Keratinocyte (primary cell): ENCODE measurements around the gene NCLN. TPM values are rescaled to one million over a fixed set of nuclear protein-coding genes. Genes with fewer than 3 reads are reported as not detected.

Source experiments
- DNase-seq: peaks from one replicate; pipeline ENCODE4 v3.0.0-alpha.2; 2011; ENCODE audit warnings: low read depth, missing footprints, low spot score
- FAIRE-seq: peaks from 2 replicates; lab custom pipeline; 2011; peaks lifted over from hg19 to GRCh38; lab: Jason Lieb, UNC
- H2AFZ ChIP-seq: 2 replicates; pipeline ENCODE4 v1.6.0; 2012; ENCODE audit warnings: low read length, control low read depth, inconsistent platforms; ENCODE audit not compliant: control insufficient read depth
- H3K27ac ChIP-seq: 2 replicates; pipeline ENCODE4 v1.5.1; 2011; ENCODE audit warnings: low read length; ENCODE audit not compliant: control insufficient read depth, insufficient read depth
- H3K27me3 ChIP-seq: 3 replicates; pipeline ENCODE4 v1.6.0; 2011; ENCODE audit warnings: low read length; ENCODE audit not compliant: control insufficient read depth, insufficient read depth; ENCODE audit errors: extremely low read depth
- H3K36me3 ChIP-seq, 2 experiments: 2 replicates in 1 of 2; 3 replicates in 1 of 2; pipeline ENCODE4 v1.5.1; 2011; ENCODE audit warnings: low read length in 2 of 2, mild to moderate bottlenecking in 1 of 2; ENCODE audit not compliant: control insufficient read depth in 2 of 2, insufficient read depth in 2 of 2; ENCODE audit errors: extremely low read depth in 1 of 2
- H3K4me1 ChIP-seq: 3 replicates; pipeline ENCODE4 v1.5.1; 2011; ENCODE audit warnings: low read length; ENCODE audit not compliant: control insufficient read depth, insufficient read depth; ENCODE audit errors: extremely low read depth
- H3K4me2 ChIP-seq: 3 replicates; pipeline ENCODE4 v1.6.0; 2011; ENCODE audit warnings: low read depth, low read length; ENCODE audit not compliant: control insufficient read depth, insufficient read depth; ENCODE audit errors: extremely low read depth
- H3K4me3 ChIP-seq, 3 experiments: fragments of 200-600 bp in 1 of 3; sonication (generic) in 1 of 3; 2 replicates in 2 of 3; 3 replicates in 1 of 3; pipeline ENCODE4 v1.5.1; 2011 to 2016; ENCODE audit warnings: low read length in 3 of 3, mild to moderate bottlenecking in 3 of 3, control low read depth in 2 of 3, inconsistent platforms in 1 of 3, low read depth in 1 of 3, mixed read lengths in 1 of 3, mixed run types in 1 of 3, moderate library complexity in 1 of 3; ENCODE audit not compliant: control insufficient read depth in 2 of 3, insufficient read depth in 2 of 3; ENCODE audit errors: extremely low read depth in 1 of 3
- H3K79me2 ChIP-seq: 2 replicates; pipeline ENCODE4 v1.6.0; 2012; ENCODE audit warnings: low read length; ENCODE audit not compliant: control insufficient read depth, insufficient read depth
- H3K9ac ChIP-seq: 3 replicates; pipeline ENCODE4 v1.6.0; 2011; ENCODE audit warnings: low read length; ENCODE audit not compliant: control insufficient read depth, insufficient read depth; ENCODE audit errors: extremely low read depth
- H3K9me1 ChIP-seq: 3 replicates; pipeline ENCODE4 v1.6.0; 2011; ENCODE audit warnings: low read length; ENCODE audit not compliant: control insufficient read depth, insufficient read depth; ENCODE audit errors: extremely low read depth
- H3K9me3 ChIP-seq: 2 replicates; pipeline ENCODE4 v1.5.1; 2012; ENCODE audit warnings: low read depth, low read length; ENCODE audit not compliant: control insufficient read depth
- H4K20me1 ChIP-seq: 3 replicates; pipeline ENCODE4 v1.6.0; 2011; ENCODE audit warnings: low read length; ENCODE audit not compliant: control insufficient read depth, insufficient read depth; ENCODE audit errors: extremely low read depth
- CTCF ChIP-seq, 3 experiments: IDR thresholded peaks in 1 of 3; conservative IDR thresholded peaks in 1 of 3; optimal IDR thresholded peaks in 1 of 3; 2 replicates in 2 of 3; 3 replicates in 1 of 3; pipeline versions ENCODE3 to v1.5.1; 2011; ENCODE audit warnings: low read length in 3 of 3, mild to moderate bottlenecking in 3 of 3, moderate library complexity in 2 of 3, control low read depth in 1 of 3, inconsistent platforms in 1 of 3; ENCODE audit not compliant: insufficient read depth in 2 of 3; ENCODE audit errors: extremely low read depth in 1 of 3
- EZH2 ChIP-seq: IDR thresholded peaks from one replicate; pipeline ENCODE4 v1.6.1; 2012; ENCODE audit warnings: inconsistent platforms, mild to moderate bottlenecking, low read length, moderate library complexity
- dilution Hi-C: fragments of 300-500 bp; cut with MboI; formaldehyde crosslinking; loops from one replicate; pipeline ENCODE4 v1.7.0; 2020; ENCODE audit warnings: low sequenced_read_pairs; ENCODE audit not compliant: extremely low pct_ligation_motif_present
- polyA plus RNA-seq, 5 experiments: library from polyadenylated mRNA; depleted of rRNA in 3 of 5; stranded (reverse) in 3 of 5; stranded (forward) in 1 of 5; unstranded in 1 of 5; fragments of >200 nt; gene quantifications; 1 replicate in 1 of 5; 2 replicates in 3 of 5; 3 replicates in 1 of 5; pipeline versions ENCODE4 v1.2.1 to v1.2.3, GENCODE V29; 2011 to 2012; ENCODE audit warnings: missing spikeins in 2 of 5, low read depth in 1 of 5, low replicate concordance in 1 of 5

Gene NCLN
- polyA plus RNA-seq, 1 donor (not counting 4 experiments of a cell fraction or from before 2014, with no cell fraction given): 40.5 TPM

- H3K9me3 ChIP-seq: no peaks in the 10 kb centered on the region
- peaks cover 24% of the 10 kb centered on the region for H3K4me1 ChIP-seq
- H3K36me3 ChIP-seq: peaks cover 45 to 67% of the 10 kb centered on the region in 2 experiments
- no peak overlapping the region for H3K4me3 ChIP-seq
- no peak overlapping the region for H3K4me2 ChIP-seq
- peaks cover 13% of the 10 kb centered on the region for H3K79me2 ChIP-seq
- dilution Hi-C loops: no loop called here
- H4K20me1 ChIP-seq: no peaks in the 10 kb centered on the region
- DNase-seq (no peak), FAIRE-seq (no peak)
- no peak overlapping the region for H3K27ac ChIP-seq
- H3K9ac ChIP-seq: no peak overlapping the region
- H3K27me3 ChIP-seq: no peaks in the 10 kb centered on the region
- TF ChIP-seq EZH2 (no peak), CTCF (optimal IDR thresholded peaks at IDR 0.05 in 1 of 3, IDR thresholded peaks at IDR 0.05 in 1 of 3, conservative IDR thresholded peaks at IDR 0.05 in 1 of 3; ENCODE audit: extremely low read depth in 1 of 3, insufficient read depth in 2 of 3, low read length in 3 of 3) (no peak)
- no peak overlapping the region for H2AFZ ChIP-seq
- H3K9me1 ChIP-seq: no peaks in the 10 kb centered on the region
Measured at GRCh38 chr19:3159565-3159964, 26.2 kb upstream of the NCLN start.

- Histone ChIP-seq H3K4me2 (no peak overlapping the region), H2AFZ (no peak overlapping the region), H3K79me2 (peaks cover 13% of the 10 kb centered on the region), H3K4me3 (no peak overlapping the region), H4K20me1 (no peaks in the 10 kb centered on the region), H3K9ac (no peak overlapping the region), H3K4me1 (peaks cover 18% of the 10 kb centered on the region), H3K27me3 (no peaks in the 10 kb centered on the region), H3K36me3 (peaks cover 45 to 63% of the 10 kb centered on the region in 2 experiments), H3K9me1 (no peaks in the 10 kb centered on the region), H3K27ac (no peak overlapping the region), H3K9me3 (no peaks in the 10 kb centered on the region)
- DNase-seq: no peak
- FAIRE-seq: no peak
- TF ChIP-seq EZH2 (no peak), CTCF (optimal IDR thresholded peaks at IDR 0.05 in 1 of 3, IDR thresholded peaks at IDR 0.05 in 1 of 3, conservative IDR thresholded peaks at IDR 0.05 in 1 of 3; ENCODE audit: extremely low read depth in 1 of 3, insufficient read depth in 2 of 3, low read length in 3 of 3) (no peak)
- dilution Hi-C loops: no loop called here
Measured at GRCh38 chr19:3160219-3160618, 25.5 kb upstream of the NCLN start.
